SH-SY5Y (cell line): ENCODE measurements around the gene ANKRD11.

Source experiments
- GATA2 ChIP-seq: IDR thresholded peaks from 2 replicates; pipeline ENCODE4 v1.6.1; 2011; ENCODE audit warnings: mild to moderate bottlenecking, low read depth, low read length
- GATA3 ChIP-seq: IDR thresholded peaks from 2 replicates; pipeline ENCODE4 v1.6.1; 2011; ENCODE audit warnings: low read depth, mild to moderate bottlenecking, low read length, moderate library complexity

DNA sequence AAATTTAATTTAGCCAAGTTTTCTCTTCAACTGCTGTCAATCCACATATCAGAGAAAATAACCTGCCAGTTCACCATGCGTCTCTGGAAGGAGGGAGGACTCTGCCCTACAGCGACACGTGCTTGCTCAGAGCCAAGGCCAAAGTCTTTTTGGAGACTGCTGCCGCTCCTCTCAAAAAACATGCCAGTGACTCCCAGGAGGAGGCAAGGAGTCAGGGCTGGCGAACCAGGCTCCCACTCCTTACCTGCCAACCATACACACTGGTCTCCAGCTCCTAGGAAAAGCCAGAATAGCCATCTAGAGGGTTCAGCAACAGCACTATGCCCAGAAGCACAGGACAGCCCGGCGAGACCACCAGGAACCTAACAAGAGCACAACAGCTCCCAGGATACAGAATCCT, 73.0 kb downstream of the ANKRD11 start:
- TF ChIP-seq GATA2 (no peak), GATA3 (no peak)
